ENCODE measurements around the gene SEMA3D. TPM values are rescaled to one million over a fixed set of nuclear protein-coding genes. Genes with fewer than 3 reads are reported as not detected.

SEMA3D gene
- total RNA-seq, 1 experiment from 2014 or later: 1.4 TPM

DNA sequence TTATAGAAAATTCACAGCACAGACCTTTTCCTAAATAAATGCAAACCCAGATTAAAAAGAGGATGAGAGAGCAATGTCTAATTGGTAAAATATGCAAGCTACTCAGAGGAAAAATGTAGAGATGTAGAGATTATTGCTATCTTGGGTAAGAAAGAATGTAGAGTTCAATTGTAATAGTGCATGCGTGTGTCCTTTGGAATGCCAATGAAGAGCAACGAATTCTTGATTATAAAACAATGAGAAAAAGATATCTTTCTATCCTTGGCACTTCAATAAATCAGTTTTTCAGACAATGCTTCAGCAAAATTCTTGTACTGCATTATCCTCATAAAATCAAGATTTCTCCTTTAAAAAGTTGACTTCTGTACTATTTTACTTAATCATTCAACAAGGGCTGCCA, 50.9 kb downstream of the SEMA3D start:
- no peaks in the 10 kb centered on the region for H3K36me3 ChIP-seq (ENCODE audit: control insufficient read depth in 1 of 2, insufficient read depth in 2 of 2, low read length in 2 of 2)
- no peak overlapping the region for H3K27ac ChIP-seq (ENCODE audit: low read depth, low read length)
- H3K79me2 ChIP-seq (ENCODE audit: insufficient read depth, low read length): no peaks in the 10 kb centered on the region
- no peaks in the 10 kb centered on the region for H3K4me1 ChIP-seq (ENCODE audit: control insufficient read depth in 1 of 2, insufficient read depth in 2 of 2, low read length in 2 of 2)
- H3K9me3 ChIP-seq (ENCODE audit: control insufficient read depth in 1 of 2, insufficient read depth in 1 of 2, low read depth in 1 of 2, low read length in 2 of 2): no peaks in the 10 kb centered on the region
- no peak overlapping the region for H3K4me3 ChIP-seq (replicated peaks in 1 of 2; ENCODE audit: low read depth in 1 of 2, low read length in 2 of 2)
- ChIA-PET POLR2A (no interaction called here), RAD21 (ENCODE audit: low non-redundant PET in 1 of 2, low total read pairs in 2 of 2, uncharacterized antibody in 2 of 2, unreplicated experiment in 2 of 2) (no interaction called here), CTCF (no interaction called here)
- ATAC-seq (no peak), DNase-seq (ENCODE audit: low read depth, low spot score) (no peak)
- TF ChIP-seq CBX3 (IDR thresholded peaks at IDR 0.05; ENCODE audit: low read depth) (no peak), EGR1 (IDR thresholded peaks at IDR 0.05; ENCODE audit: low read depth) (no peak), SIN3A (IDR thresholded peaks at IDR 0.05; ENCODE audit: low read depth) (no peak), EZH2phosphoT487 (IDR thresholded peaks at IDR 0.05; ENCODE audit: borderline replicate concordance) (no peak)
- TF ChIP-seq, protein P1, sequence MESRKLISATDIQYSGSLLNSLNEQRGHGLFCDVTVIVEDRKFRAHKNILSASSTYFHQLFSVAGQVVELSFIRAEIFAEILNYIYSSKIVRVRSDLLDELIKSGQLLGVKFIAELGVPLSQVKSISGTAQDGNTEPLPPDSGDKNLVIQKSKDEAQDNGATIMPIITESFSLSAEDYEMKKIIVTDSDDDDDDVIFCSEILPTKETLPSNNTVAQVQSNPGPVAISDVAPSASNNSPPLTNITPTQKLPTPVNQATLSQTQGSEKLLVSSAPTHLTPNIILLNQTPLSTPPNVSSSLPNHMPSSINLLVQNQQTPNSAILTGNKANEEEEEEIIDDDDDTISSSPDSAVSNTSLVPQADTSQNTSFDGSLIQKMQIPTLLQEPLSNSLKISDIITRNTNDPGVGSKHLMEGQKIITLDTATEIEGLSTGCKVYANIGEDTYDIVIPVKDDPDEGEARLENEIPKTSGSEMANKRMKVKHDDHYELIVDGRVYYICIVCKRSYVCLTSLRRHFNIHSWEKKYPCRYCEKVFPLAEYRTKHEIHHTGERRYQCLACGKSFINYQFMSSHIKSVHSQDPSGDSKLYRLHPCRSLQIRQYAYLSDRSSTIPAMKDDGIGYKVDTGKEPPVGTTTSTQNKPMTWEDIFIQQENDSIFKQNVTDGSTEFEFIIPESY (IDR thresholded peaks at IDR 0.05; ENCODE audit: extremely low read depth, insufficient replicate concordance, low read length): no peak
- no TSS peak for BruUV-seq (replicated peaks)
- no peaks in the 10 kb centered on the region for H4K20me1 ChIP-seq (ENCODE audit: insufficient read depth)
- H3K4me2 ChIP-seq (ENCODE audit: low read length): no peak overlapping the region
- no peaks in the 10 kb centered on the region for H3K27me3 ChIP-seq (ENCODE audit: insufficient read depth, low read length)
- H3K9ac ChIP-seq (ENCODE audit: low read length): no peak overlapping the region
- intact Hi-C loops (cut with micrococcal nuclease): no loop called here
- no peaks in the 10 kb centered on the region for H3K9me2 ChIP-seq (ENCODE audit: insufficient read depth)
- H2AFZ ChIP-seq (ENCODE audit: low read depth, low read length, poor library complexity, severe bottlenecking): no peak overlapping the region

DNA sequence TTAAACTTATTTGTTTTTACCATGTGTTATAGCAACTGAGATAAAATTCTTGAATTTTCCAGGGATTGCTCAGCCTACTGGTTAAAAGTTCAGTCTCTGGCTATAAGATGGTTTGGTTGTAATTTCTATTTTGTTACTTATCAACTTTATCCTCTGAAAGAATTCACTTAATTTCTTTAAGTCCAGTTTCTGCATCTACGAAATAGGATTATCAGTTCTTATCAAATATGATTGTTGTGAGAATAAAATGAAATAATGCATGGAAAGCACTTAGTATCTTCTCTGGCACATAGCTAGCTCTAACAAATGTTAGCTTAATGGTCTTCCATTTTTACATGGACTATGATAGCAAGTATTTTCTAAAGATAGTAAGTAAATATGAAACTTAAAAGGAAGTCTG, 53.3 kb downstream of the SEMA3D start:
- H4K20me1 ChIP-seq (ENCODE audit: insufficient read depth): no peaks in the 10 kb centered on the region
- no peaks in the 10 kb centered on the region for H3K27me3 ChIP-seq (ENCODE audit: insufficient read depth, low read length)
- no peaks in the 10 kb centered on the region for H3K36me3 ChIP-seq (ENCODE audit: control insufficient read depth in 1 of 2, insufficient read depth in 2 of 2, low read length in 2 of 2)
- BruUV-seq (replicated peaks): no TSS peak
- no peaks in the 10 kb centered on the region for H3K79me2 ChIP-seq (ENCODE audit: insufficient read depth, low read length)
- ATAC-seq: no peak
- no peaks in the 10 kb centered on the region for H3K9me3 ChIP-seq (ENCODE audit: control insufficient read depth in 1 of 2, insufficient read depth in 1 of 2, low read depth in 1 of 2, low read length in 2 of 2)
- no peak for DNase-seq (ENCODE audit: low read depth, low spot score)
- CTCF ChIA-PET: no interaction called here
- H3K9me2 ChIP-seq (ENCODE audit: insufficient read depth): no peaks in the 10 kb centered on the region
- no peak overlapping the region for H3K4me3 ChIP-seq (replicated peaks in 1 of 2; ENCODE audit: low read depth in 1 of 2, low read length in 2 of 2)
- H3K27ac ChIP-seq (ENCODE audit: low read depth, low read length): no peak overlapping the region
- POLR2A ChIA-PET: no interaction called here
- no peak overlapping the region for H2AFZ ChIP-seq (ENCODE audit: low read depth, low read length, poor library complexity, severe bottlenecking)
- no peaks in the 10 kb centered on the region for H3K4me1 ChIP-seq (ENCODE audit: control insufficient read depth in 1 of 2, insufficient read depth in 2 of 2, low read length in 2 of 2)
- RAD21 ChIA-PET (ENCODE audit: low non-redundant PET in 1 of 2, low total read pairs in 2 of 2, uncharacterized antibody in 2 of 2, unreplicated experiment in 2 of 2): no interaction called here
- no peak overlapping the region for H3K4me2 ChIP-seq (ENCODE audit: low read length)
- no peak overlapping the region for H3K9ac ChIP-seq (ENCODE audit: low read length)
- intact Hi-C loops (cut with micrococcal nuclease): no loop called here
- TF ChIP-seq, protein P2, sequence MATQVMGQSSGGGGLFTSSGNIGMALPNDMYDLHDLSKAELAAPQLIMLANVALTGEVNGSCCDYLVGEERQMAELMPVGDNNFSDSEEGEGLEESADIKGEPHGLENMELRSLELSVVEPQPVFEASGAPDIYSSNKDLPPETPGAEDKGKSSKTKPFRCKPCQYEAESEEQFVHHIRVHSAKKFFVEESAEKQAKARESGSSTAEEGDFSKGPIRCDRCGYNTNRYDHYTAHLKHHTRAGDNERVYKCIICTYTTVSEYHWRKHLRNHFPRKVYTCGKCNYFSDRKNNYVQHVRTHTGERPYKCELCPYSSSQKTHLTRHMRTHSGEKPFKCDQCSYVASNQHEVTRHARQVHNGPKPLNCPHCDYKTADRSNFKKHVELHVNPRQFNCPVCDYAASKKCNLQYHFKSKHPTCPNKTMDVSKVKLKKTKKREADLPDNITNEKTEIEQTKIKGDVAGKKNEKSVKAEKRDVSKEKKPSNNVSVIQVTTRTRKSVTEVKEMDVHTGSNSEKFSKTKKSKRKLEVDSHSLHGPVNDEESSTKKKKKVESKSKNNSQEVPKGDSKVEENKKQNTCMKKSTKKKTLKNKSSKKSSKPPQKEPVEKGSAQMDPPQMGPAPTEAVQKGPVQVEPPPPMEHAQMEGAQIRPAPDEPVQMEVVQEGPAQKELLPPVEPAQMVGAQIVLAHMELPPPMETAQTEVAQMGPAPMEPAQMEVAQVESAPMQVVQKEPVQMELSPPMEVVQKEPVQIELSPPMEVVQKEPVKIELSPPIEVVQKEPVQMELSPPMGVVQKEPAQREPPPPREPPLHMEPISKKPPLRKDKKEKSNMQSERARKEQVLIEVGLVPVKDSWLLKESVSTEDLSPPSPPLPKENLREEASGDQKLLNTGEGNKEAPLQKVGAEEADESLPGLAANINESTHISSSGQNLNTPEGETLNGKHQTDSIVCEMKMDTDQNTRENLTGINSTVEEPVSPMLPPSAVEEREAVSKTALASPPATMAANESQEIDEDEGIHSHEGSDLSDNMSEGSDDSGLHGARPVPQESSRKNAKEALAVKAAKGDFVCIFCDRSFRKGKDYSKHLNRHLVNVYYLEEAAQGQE (IDR thresholded peaks at IDR 0.05; ENCODE audit: low read depth): no peak
- no peak for TF ChIP-seq SP1 (IDR thresholded peaks at IDR 0.05; ENCODE audit: low read depth)
- no peak for TF ChIP-seq SRF (IDR thresholded peaks at IDR 0.05; ENCODE audit: low read depth)
- TF ChIP-seq, protein P3, sequence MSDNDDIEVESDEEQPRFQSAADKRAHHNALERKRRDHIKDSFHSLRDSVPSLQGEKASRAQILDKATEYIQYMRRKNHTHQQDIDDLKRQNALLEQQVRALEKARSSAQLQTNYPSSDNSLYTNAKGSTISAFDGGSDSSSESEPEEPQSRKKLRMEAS (IDR thresholded peaks at IDR 0.05): no peak
- no peak for TF ChIP-seq ELF1 (IDR thresholded peaks at IDR 0.05; ENCODE audit: borderline replicate concordance, low read depth)
- no peak for TF ChIP-seq EGR1 (IDR thresholded peaks at IDR 0.05; ENCODE audit: low read depth)
- TF ChIP-seq, protein P4, sequence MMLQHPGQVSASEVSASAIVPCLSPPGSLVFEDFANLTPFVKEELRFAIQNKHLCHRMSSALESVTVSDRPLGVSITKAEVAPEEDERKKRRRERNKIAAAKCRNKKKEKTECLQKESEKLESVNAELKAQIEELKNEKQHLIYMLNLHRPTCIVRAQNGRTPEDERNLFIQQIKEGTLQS (IDR thresholded peaks at IDR 0.05): no peak
- TF ChIP-seq CEBPB (IDR thresholded peaks at IDR 0.05; ENCODE audit: low read depth): no peak
- no peak for TF ChIP-seq EZH2phosphoT487 (IDR thresholded peaks at IDR 0.05; ENCODE audit: borderline replicate concordance)
- TF ChIP-seq ZFX (IDR thresholded peaks at IDR 0.05): no peak
- TF ChIP-seq EZH2 (IDR thresholded peaks at IDR 0.05): no peak
- TF ChIP-seq SIN3A (IDR thresholded peaks at IDR 0.05; ENCODE audit: low read depth): no peak
- no peak for TF ChIP-seq JUND (IDR thresholded peaks at IDR 0.05)
- no peak for TF ChIP-seq CBX3 (IDR thresholded peaks at IDR 0.05; ENCODE audit: low read depth)
- TF ChIP-seq YY1 (IDR thresholded peaks at IDR 0.05; ENCODE audit: extremely low read depth, insufficient replicate concordance, low read depth, low read length): no peak
- TF ChIP-seq POLR2A (IDR thresholded peaks at IDR 0.05; ENCODE audit: borderline replicate concordance, extremely low read depth, insufficient read depth, insufficient read length): no peak
- no peak for TF ChIP-seq POLR2AphosphoS5 (IDR thresholded peaks at IDR 0.05; ENCODE audit: low read depth, low read length)
